NB4 (cell line): ENCODE results near the gene P4HTM.
A peak's percentile ranks its signal among the peaks of the same experiment; 100 is the strongest.

Experiments
- CTCF ChIP-seq: IDR thresholded peaks from one replicate; pipeline ENCODE4 v1.5.1; 2012; ENCODE audit warnings: low read depth, low read length
- MYC ChIP-seq: IDR thresholded peaks from 2 replicates; pipeline ENCODE4 v1.6.1; 2011; ENCODE audit warnings: low read depth, low read length
- POLR2A ChIP-seq: IDR thresholded peaks from 2 replicates; pipeline ENCODE4 v1.6.1; 2011; ENCODE audit warnings: mild to moderate bottlenecking; ENCODE audit not compliant: insufficient read length; ENCODE audit errors: extremely low read depth

GRCh38 chr3:49007068-49007770 lies 17.2 kb downstream of the P4HTM start, which contains the start of gene WDR6:
- TF ChIP-seq CTCF (no peak), POLR2A (peak; percentile 89), MYC (no peak; the same call in 1 of the 2 replicates)
